H9 (cell line): Measurements from ENCODE around the gene RTTN. TPM values are rescaled to one million over a fixed set of nuclear protein-coding genes. Genes with fewer than 3 reads are reported as not detected.

Source experiments
- DNase-seq: peaks from one replicate; pipeline ENCODE4 v3.0.0-alpha.2; 2017
- H2AFZ ChIP-seq: one replicate; pipeline ENCODE4 v1.6.1; 2013; ENCODE audit warnings: mild to moderate bottlenecking, low read length, control low read depth, moderate library complexity
- H2AK5ac ChIP-seq: 2 replicates; pipeline ENCODE4 v1.6.1; 2013; ENCODE audit warnings: low read length, control low read depth, mixed read lengths; ENCODE audit not compliant: insufficient read length
- H2BK120ac ChIP-seq: one replicate; pipeline ENCODE4 v1.6.1; 2013; ENCODE audit warnings: low read depth, mild to moderate bottlenecking, low read length, control low read depth, inconsistent platforms; ENCODE audit not compliant: poor library complexity, severe bottlenecking
- H2BK12ac ChIP-seq: 2 replicates; pipeline ENCODE4 v1.6.1; 2013; ENCODE audit warnings: low read length, control low read depth, mixed read lengths, low read depth; ENCODE audit not compliant: insufficient read length
- H2BK15ac ChIP-seq: 2 replicates; pipeline ENCODE4 v1.6.1; 2013; ENCODE audit warnings: low read depth, low read length, control low read depth
- H2BK20ac ChIP-seq: one replicate; pipeline ENCODE4 v1.6.1; 2013; ENCODE audit warnings: low read depth, mild to moderate bottlenecking, low read length, control low read depth, inconsistent platforms; ENCODE audit not compliant: poor library complexity, severe bottlenecking
- H2BK5ac ChIP-seq: 2 replicates; pipeline ENCODE4 v1.6.1; 2013; ENCODE audit warnings: low read length, control low read depth, mixed read lengths; ENCODE audit not compliant: insufficient read length
- H3K14ac ChIP-seq: 2 replicates; pipeline ENCODE4 v1.6.1; 2013; ENCODE audit warnings: low read length, control low read depth; ENCODE audit not compliant: insufficient read depth
- H3K18ac ChIP-seq: 2 replicates; pipeline ENCODE4 v1.6.1; 2013; ENCODE audit warnings: low read depth, mild to moderate bottlenecking, mixed read lengths, low read length, control low read depth; ENCODE audit not compliant: insufficient read length
- H3K23ac ChIP-seq: 2 replicates; pipeline ENCODE4 v1.6.1; 2013; ENCODE audit warnings: low read length, control low read depth, mixed read lengths, low read depth; ENCODE audit not compliant: insufficient read length
- H3K23me2 ChIP-seq: 2 replicates; pipeline ENCODE4 v1.6.1; 2013; ENCODE audit warnings: low read depth, mild to moderate bottlenecking, mixed read lengths, low read length, control low read depth; ENCODE audit not compliant: insufficient read length, poor library complexity, severe bottlenecking
- H3K27ac ChIP-seq: 2 replicates; pipeline ENCODE4 v1.5.1; 2013; ENCODE audit warnings: low read length, control low read depth, mixed read lengths, low read depth; ENCODE audit not compliant: insufficient read length
- H3K27me3 ChIP-seq: 2 replicates; pipeline ENCODE4 v1.6.1; 2013; ENCODE audit warnings: low read length, control low read depth, inconsistent platforms; ENCODE audit not compliant: insufficient read depth
- H3K4ac ChIP-seq: 2 replicates; pipeline ENCODE4 v1.6.1; 2013; ENCODE audit warnings: low read depth, mild to moderate bottlenecking, control low read depth, inconsistent platforms, low read length, moderate library complexity
- H3K4me1 ChIP-seq: 2 replicates; pipeline ENCODE4 v1.6.1; 2013; ENCODE audit warnings: low read length, control low read depth, inconsistent platforms; ENCODE audit not compliant: insufficient read depth
- H3K4me2 ChIP-seq: 2 replicates; pipeline ENCODE4 v1.6.1; 2013; ENCODE audit warnings: low read length, control low read depth, mixed read lengths; ENCODE audit not compliant: insufficient read length, insufficient read depth
- H3K56ac ChIP-seq: 2 replicates; pipeline ENCODE4 v1.6.1; 2013; ENCODE audit warnings: low read depth, mild to moderate bottlenecking, mixed read lengths, low read length, control low read depth; ENCODE audit not compliant: insufficient read length
- H3K79me1 ChIP-seq: 2 replicates; pipeline ENCODE4 v1.6.1; 2013; ENCODE audit warnings: low read depth, mild to moderate bottlenecking, moderate library complexity, low read length, control low read depth, inconsistent platforms; ENCODE audit not compliant: insufficient read depth, poor library complexity, severe bottlenecking
- H3K79me2 ChIP-seq: 2 replicates; pipeline ENCODE4 v1.6.1; 2013; ENCODE audit warnings: low read length, control low read depth, inconsistent platforms; ENCODE audit not compliant: insufficient read depth
- H3K9ac ChIP-seq: 2 replicates; pipeline ENCODE4 v1.6.1; 2013; ENCODE audit warnings: low read length, control low read depth, mixed read lengths; ENCODE audit not compliant: insufficient read length; ENCODE audit errors: extremely low read depth
- H3K9me3 ChIP-seq: one replicate; pipeline ENCODE4 v1.6.1; 2013; ENCODE audit warnings: low read depth, low read length, inconsistent platforms; ENCODE audit not compliant: control insufficient read depth
- H3T11ph ChIP-seq: one replicate; pipeline ENCODE4 v1.6.1; 2013; ENCODE audit warnings: mild to moderate bottlenecking, low read length, control low read depth, inconsistent platforms
- H4K20me1 ChIP-seq: one replicate; pipeline ENCODE4 v1.6.1; 2013; ENCODE audit not compliant: control insufficient read depth, insufficient read length, insufficient read depth
- H4K5ac ChIP-seq: 2 replicates; pipeline ENCODE4 v1.6.1; 2013; ENCODE audit warnings: low read depth, mild to moderate bottlenecking, mixed read lengths, low read length, control low read depth; ENCODE audit not compliant: insufficient read length
- H4K8ac ChIP-seq: replicated peaks from 2 replicates; pipeline ENCODE4 v1.6.1; 2013; ENCODE audit warnings: low read length, control low read depth, mixed read lengths, low read depth; ENCODE audit not compliant: insufficient read length
- H4K91ac ChIP-seq: 2 replicates; pipeline ENCODE4 v1.6.1; 2013; ENCODE audit warnings: low read depth, mild to moderate bottlenecking, moderate library complexity, mixed read lengths, low read length, control low read depth; ENCODE audit not compliant: insufficient read length
- H3K27ac Mint-ChIP-seq, 3 experiments: 2 replicates in 2 of 3; 3 replicates in 1 of 3; pipeline ENCODE4 v1.8.0; 2020 to 2021; ENCODE audit warnings: mixed read lengths in 3 of 3, mild to moderate bottlenecking in 1 of 3, moderate library complexity in 1 of 3
- H3K27me3 Mint-ChIP-seq: 2 replicates; pipeline ENCODE4 v1.8.0; 2021; ENCODE audit warnings: low read depth, mild to moderate bottlenecking, moderate library complexity, mixed read lengths
- H3K36me3 Mint-ChIP-seq, 3 experiments: 2 replicates in 2 of 3; 3 replicates in 1 of 3; pipeline ENCODE4 v1.8.0; 2020 to 2021; ENCODE audit warnings: low read depth in 3 of 3, mixed read lengths in 3 of 3; ENCODE audit not compliant: insufficient read depth in 1 of 3
- H3K4me1 Mint-ChIP-seq, 2 experiments: 2 replicates each; pipeline ENCODE4 v1.8.0; 2020; ENCODE audit warnings: mixed read lengths in 2 of 2
- H3K4me3 Mint-ChIP-seq, 2 experiments: 2 replicates in 1 of 2; 3 replicates in 1 of 2; pipeline ENCODE4 v1.8.0; 2020 to 2021; ENCODE audit warnings: mild to moderate bottlenecking in 2 of 2, mixed read lengths in 2 of 2, moderate library complexity in 1 of 2
- H3K9me3 Mint-ChIP-seq, 2 experiments: 2 replicates in 1 of 2; 3 replicates in 1 of 2; pipeline ENCODE4 v1.8.0; 2020; ENCODE audit warnings: mild to moderate bottlenecking in 2 of 2, mixed read lengths in 2 of 2, moderate library complexity in 1 of 2
- WGBS: extraction: QIAGEN DNeasy Blood & Tissue Kit; methylation state at CpG from one replicate; pipeline ENCODE4 v1.1.7; 2013; ENCODE audit warnings: missing lambda C conversion rate, low lambda C conversion rate, mixed read lengths; ENCODE audit not compliant: insufficient read length; ENCODE audit errors: extremely low coverage; 5-methylcytosine and 5-hydroxymethylcytosine counted together
- total RNA-seq: library from RNA; stranded (reverse); gene quantifications from 2 replicates; pipeline ENCODE4 v1.2.1, GENCODE V29; 2021
- TF ChIP-seq, protein P1 (sequence below): fragments of 200-600 bp; sonication (generic); conservative IDR thresholded peaks from 3 replicates; pipeline ENCODE4 v1.8.0; 2021; ENCODE audit warnings: antibody characterized with exemption, mild to moderate bottlenecking

The RTTN gene
- total RNA-seq, 1 experiment from 2014 or later = 17.6 TPM

DNA sequence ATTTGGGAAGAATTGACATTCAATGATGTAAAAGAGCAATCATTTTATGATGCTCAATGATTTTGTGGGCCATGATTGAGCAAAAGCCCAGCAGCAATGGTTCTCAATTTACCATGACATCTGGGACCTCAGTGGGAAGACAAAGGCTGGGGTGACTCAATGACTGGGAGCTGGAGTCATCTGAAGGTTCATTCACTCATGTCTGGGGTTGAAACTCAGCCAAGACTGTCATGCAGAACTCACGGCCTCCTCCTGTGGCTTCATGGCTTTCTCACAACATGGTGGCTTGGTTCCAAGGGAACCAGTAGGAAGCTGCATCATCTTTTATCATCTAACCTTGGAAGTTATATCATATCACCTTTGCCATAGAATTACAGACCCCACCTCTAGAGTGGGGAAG, 212.7 kb downstream of the RTTN start:
- Mint-ChIP-seq H3K36me3 (peaks cover 0 to 10% (median 2%) of the 10 kb centered on the region in 3 experiments; a peak in 4 of 7 replicates), H3K4me1 (peaks cover 25% of the 10 kb centered on the region in 2 experiments), H3K27ac (no peak overlapping the region), H3K27me3 (no peaks in the 10 kb centered on the region), H3K9me3 (no peaks in the 10 kb centered on the region; a peak in 2 of 5 replicates), H3K4me3 (no peak overlapping the region)
- no peak overlapping the region for H3K23ac ChIP-seq
- H2BK120ac ChIP-seq = no peak overlapping the region
- TF ChIP-seq, protein P1, sequence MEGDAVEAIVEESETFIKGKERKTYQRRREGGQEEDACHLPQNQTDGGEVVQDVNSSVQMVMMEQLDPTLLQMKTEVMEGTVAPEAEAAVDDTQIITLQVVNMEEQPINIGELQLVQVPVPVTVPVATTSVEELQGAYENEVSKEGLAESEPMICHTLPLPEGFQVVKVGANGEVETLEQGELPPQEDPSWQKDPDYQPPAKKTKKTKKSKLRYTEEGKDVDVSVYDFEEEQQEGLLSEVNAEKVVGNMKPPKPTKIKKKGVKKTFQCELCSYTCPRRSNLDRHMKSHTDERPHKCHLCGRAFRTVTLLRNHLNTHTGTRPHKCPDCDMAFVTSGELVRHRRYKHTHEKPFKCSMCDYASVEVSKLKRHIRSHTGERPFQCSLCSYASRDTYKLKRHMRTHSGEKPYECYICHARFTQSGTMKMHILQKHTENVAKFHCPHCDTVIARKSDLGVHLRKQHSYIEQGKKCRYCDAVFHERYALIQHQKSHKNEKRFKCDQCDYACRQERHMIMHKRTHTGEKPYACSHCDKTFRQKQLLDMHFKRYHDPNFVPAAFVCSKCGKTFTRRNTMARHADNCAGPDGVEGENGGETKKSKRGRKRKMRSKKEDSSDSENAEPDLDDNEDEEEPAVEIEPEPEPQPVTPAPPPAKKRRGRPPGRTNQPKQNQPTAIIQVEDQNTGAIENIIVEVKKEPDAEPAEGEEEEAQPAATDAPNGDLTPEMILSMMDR = no peak
- H3K23me2 ChIP-seq = no peaks in the 10 kb centered on the region
- H4K8ac ChIP-seq = no peak overlapping the region
- H3K79me2 ChIP-seq = no peaks in the 10 kb centered on the region
- no peak overlapping the region for H2BK12ac ChIP-seq
- no peak overlapping the region for H2AFZ ChIP-seq
- no peak overlapping the region for H3K18ac ChIP-seq
- no peak overlapping the region for H3K56ac ChIP-seq
- WGBS = no CpG with 5 or more reads among the region's 1 CpG
- H2AK5ac ChIP-seq = no peak overlapping the region
- H4K91ac ChIP-seq = no peak overlapping the region
- H3K4me1 ChIP-seq = peaks cover 5% of the 10 kb centered on the region; the same call in 1 of the 2 replicates
- H2BK20ac ChIP-seq = no peak overlapping the region
- no peaks in the 10 kb centered on the region for H3K27me3 ChIP-seq
- H3K9ac ChIP-seq = no peak overlapping the region
- H2BK5ac ChIP-seq = no peak overlapping the region
- no peak overlapping the region for H2BK15ac ChIP-seq
- no peak overlapping the region for H3K27ac ChIP-seq
- no peak overlapping the region for H3K4ac ChIP-seq
- H3T11ph ChIP-seq = no peak overlapping the region
- no peaks in the 10 kb centered on the region for H3K79me1 ChIP-seq
- no peak overlapping the region for H4K5ac ChIP-seq
- no peak overlapping the region for H3K14ac ChIP-seq
- H3K4me2 ChIP-seq = no peak overlapping the region
- no peaks in the 10 kb centered on the region for H3K9me3 ChIP-seq
- no peak for DNase-seq
- H4K20me1 ChIP-seq = no peaks in the 10 kb centered on the region
